Skin epidermis (tissue), 12 donors: ENCODE measurements around the gene NELFCD.

Experiments used
- H3K27ac ChIP-seq, 21 experiments: fragments of 200-600 bp; sonication (generic) in 11 of 21; one replicate each; pipeline ENCODE4 v1.5.0; 2020; ENCODE audit warnings: mild to moderate bottlenecking in 3 of 21, inconsistent platforms in 2 of 21, moderate library complexity in 2 of 21
- H3K4me3 ChIP-seq, 7 experiments: fragments of 200-600 bp; sonication (generic) in 2 of 7; one replicate each; pipeline ENCODE4 v1.5.0; 2020; ENCODE audit warnings: inconsistent platforms in 2 of 7, mild to moderate bottlenecking in 2 of 7, moderate library complexity in 1 of 7

Gene NELFCD

GRCh38 chr20:58991715-58992114, 10.7 kb downstream of the NELFCD start:
- H3K4me3 ChIP-seq = no peak overlapping the region
- H3K27ac ChIP-seq = no peak overlapping the region

GRCh38 chr20:58992911-58993310, 11.9 kb downstream of the NELFCD start:
- no peak overlapping the region for H3K4me3 ChIP-seq
- H3K27ac ChIP-seq = no peak overlapping the region

- no peak overlapping the region for H3K27ac ChIP-seq
- H3K4me3 ChIP-seq = no peak overlapping the region
Observed at GRCh38 chr20:58993332-58994248, 12.5 kb downstream of the NELFCD start.

GRCh38 chr20:58994390-58995159, 13.5 kb downstream of the NELFCD start:
- H3K27ac ChIP-seq = peak overlapping the region in 1 of 21 experiments; percentile 21
- no peak overlapping the region for H3K4me3 ChIP-seq

GRCh38 chr20:58995461-58996225, 14.6 kb downstream of the NELFCD start:
- H3K4me3 ChIP-seq = no peak overlapping the region
- no peak overlapping the region for H3K27ac ChIP-seq

- Histone ChIP-seq H3K4me3 (no peak overlapping the region), H3K27ac (no peak overlapping the region)
Observed at GRCh38 chr20:58996226-58996611, 15.2 kb downstream of the NELFCD start.

GRCh38 chr20:58997141-58997770, 16.2 kb downstream of the NELFCD start:
- Histone ChIP-seq H3K27ac (no peak overlapping the region), H3K4me3 (no peak overlapping the region)

- Histone ChIP-seq H3K27ac (no peak overlapping the region), H3K4me3 (no peak overlapping the region)
Observed at GRCh38 chr20:58998656-58999055, 17.6 kb downstream of the NELFCD start.

- Histone ChIP-seq H3K4me3 (no peak overlapping the region), H3K27ac (no peak overlapping the region)
Observed at GRCh38 chr20:59000326-59000725, 19.3 kb downstream of the NELFCD start.

GRCh38 chr20:59001068-59001448, 20.0 kb downstream of the NELFCD start:
- no peak overlapping the region for H3K4me3 ChIP-seq
- no peak overlapping the region for H3K27ac ChIP-seq

- Histone ChIP-seq H3K27ac (no peak overlapping the region), H3K4me3 (no peak overlapping the region)
Observed at GRCh38 chr20:59001449-59002171, 20.6 kb downstream of the NELFCD start.

GRCh38 chr20:59002388-59002787, 21.3 kb downstream of the NELFCD start:
- H3K4me3 ChIP-seq = no peak overlapping the region
- H3K27ac ChIP-seq = no peak overlapping the region

GRCh38 chr20:59002874-59003399, 21.9 kb downstream of the NELFCD start:
- Histone ChIP-seq H3K4me3 (no peak overlapping the region), H3K27ac (peak overlapping the region in 2 of 21 experiments; percentile 83 to 93)

GRCh38 chr20:59003836-59004492, 22.9 kb downstream of the NELFCD start:
- peak overlapping the region in 17 of 21 experiments; percentile 4 to 98 (median 91) for H3K27ac ChIP-seq
- H3K4me3 ChIP-seq = peak overlapping the region in 5 of 7 experiments; percentile 56 to 83 (median 73)

GRCh38 chr20:59004493-59004762, 23.4 kb downstream of the NELFCD start:
- Histone ChIP-seq H3K4me3 (peak overlapping the region in 6 of 7 experiments; percentile 49 to 83 (median 72)), H3K27ac (peak overlapping the region in 17 of 21 experiments; percentile 46 to 98 (median 91))

- Histone ChIP-seq H3K27ac (peak overlapping the region in 20 of 21 experiments; percentile 79 to 98 (median 93)), H3K4me3 (peak overlapping the region; percentile 49 to 83 (median 72))
Observed at GRCh38 chr20:59004763-59005522, 23.9 kb downstream of the NELFCD start.

- H3K4me3 ChIP-seq = peak overlapping the region; percentile 49 to 83 (median 72)
- H3K27ac ChIP-seq = peak overlapping the region; percentile 67 to 98 (median 93)
Observed at GRCh38 chr20:59005523-59006166, 24.6 kb downstream of the NELFCD start.
